ENCODE measurements around the gene IRAK4.

DNA sequence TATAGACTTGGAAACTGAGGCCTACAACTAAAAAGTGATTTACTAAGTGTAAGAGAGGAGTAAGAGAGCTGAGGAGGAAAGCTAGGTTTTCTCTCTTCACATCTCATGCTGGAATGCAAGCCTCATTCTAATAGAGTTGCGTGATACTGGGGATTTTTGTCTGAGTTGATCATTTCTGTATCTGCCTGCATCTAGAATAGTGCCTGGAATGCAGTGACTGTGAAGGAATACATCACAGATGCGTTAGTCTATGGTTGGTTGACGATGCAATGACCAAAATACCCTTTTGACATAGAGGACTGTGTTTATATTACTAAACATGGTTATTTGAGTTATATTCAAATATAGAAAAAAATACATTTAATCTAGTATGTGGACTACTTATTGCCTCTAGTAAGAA lies 67.9 kb downstream of the IRAK4 start:
- TF ChIP-seq, protein P1, sequence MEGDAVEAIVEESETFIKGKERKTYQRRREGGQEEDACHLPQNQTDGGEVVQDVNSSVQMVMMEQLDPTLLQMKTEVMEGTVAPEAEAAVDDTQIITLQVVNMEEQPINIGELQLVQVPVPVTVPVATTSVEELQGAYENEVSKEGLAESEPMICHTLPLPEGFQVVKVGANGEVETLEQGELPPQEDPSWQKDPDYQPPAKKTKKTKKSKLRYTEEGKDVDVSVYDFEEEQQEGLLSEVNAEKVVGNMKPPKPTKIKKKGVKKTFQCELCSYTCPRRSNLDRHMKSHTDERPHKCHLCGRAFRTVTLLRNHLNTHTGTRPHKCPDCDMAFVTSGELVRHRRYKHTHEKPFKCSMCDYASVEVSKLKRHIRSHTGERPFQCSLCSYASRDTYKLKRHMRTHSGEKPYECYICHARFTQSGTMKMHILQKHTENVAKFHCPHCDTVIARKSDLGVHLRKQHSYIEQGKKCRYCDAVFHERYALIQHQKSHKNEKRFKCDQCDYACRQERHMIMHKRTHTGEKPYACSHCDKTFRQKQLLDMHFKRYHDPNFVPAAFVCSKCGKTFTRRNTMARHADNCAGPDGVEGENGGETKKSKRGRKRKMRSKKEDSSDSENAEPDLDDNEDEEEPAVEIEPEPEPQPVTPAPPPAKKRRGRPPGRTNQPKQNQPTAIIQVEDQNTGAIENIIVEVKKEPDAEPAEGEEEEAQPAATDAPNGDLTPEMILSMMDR (optimal IDR thresholded peaks at IDR 0.05 in 1 of 3, IDR thresholded peaks at IDR 0.05 in 1 of 3, conservative IDR thresholded peaks at IDR 0.05 in 1 of 3; ENCODE audit: extremely low read depth in 1 of 3, insufficient read depth in 2 of 3, low read length in 3 of 3), result no peak
- no peak for TF ChIP-seq EZH2 (IDR thresholded peaks at IDR 0.05; ENCODE audit: low read length)
